Adrenal gland (tissue), 12 donors: ENCODE measurements around the gene S100A7A. TPM values are rescaled to one million over a fixed set of nuclear protein-coding genes. Genes with fewer than 3 reads are reported as not detected.

Experiments
- DNase-seq, 7 donors: peaks; one replicate each; pipeline ENCODE4 v3.0.0-alpha.2; 2019 to 2020
- H3K27ac ChIP-seq, 5 donors: fragments of 200-600 bp; sonication (generic) in 4 of 5; 1 replicate in 3 of 5; 2 replicates in 2 of 5; pipeline versions ENCODE4 v1.5.1 to v1.8.0; 2016 to 2020; ENCODE audit warnings: mild to moderate bottlenecking in 1 of 5
- H3K27me3 ChIP-seq: fragments of 200-600 bp; 2 replicates; pipeline ENCODE4 v1.8.0; 2021
- H3K36me3 ChIP-seq, 2 donors: fragments of 200-600 bp; replicated peaks in 1 of 2; 1 replicate in 1 of 2; 2 replicates in 1 of 2; pipeline versions ENCODE4 v1.5.1 to v1.8.0; 2018 to 2022
- H3K4me1 ChIP-seq, 2 donors: fragments of 200-600 bp; replicated peaks in 1 of 2; 1 replicate in 1 of 2; 2 replicates in 1 of 2; pipeline versions ENCODE4 v1.5.1 to v1.8.0; 2018 to 2021
- H3K4me3 ChIP-seq, 4 donors: fragments of 200-600 bp; sonication (generic) in 3 of 4; one replicate each; pipeline ENCODE4 v1.5.1; 2016 to 2018
- H3K9me3 ChIP-seq, 3 donors: fragments of 200-600 bp; sonication (generic) in 1 of 3; replicated peaks in 1 of 3; 1 replicate in 2 of 3; 2 replicates in 1 of 3; pipeline versions ENCODE4 v1.5.1 to v1.8.0; 2016 to 2021
- POLR2A ChIP-seq, 2 donors: fragments of 450-650 bp; IDR thresholded peaks; one replicate each; pipeline ENCODE4 v1.6.1; 2017; ENCODE audit warnings: antibody characterized with exemption in 2 of 2, mild to moderate bottlenecking in 2 of 2, moderate library complexity in 1 of 2
- WGBS, 4 donors: extraction: QIAGEN DNeasy Blood & Tissue Kit in 2 of 4; methylation state at CpG; one replicate each; pipeline versions ENCODE4 v1.1.5 to v1.1.7; 2013 to 2017; 5-methylcytosine and 5-hydroxymethylcytosine counted together
- intact Hi-C, 2 donors: fragments of 100-400 bp; cut with DNase I; formaldehyde crosslinking; loops; one replicate each; pipeline versions ENCODE4 v1.14.1 to v1.15.0; 2022 to 2023
- polyA plus RNA-seq, 3 donors: library from polyadenylated mRNA; stranded (reverse); fragments of 200-250 nt in 2 of 3; fragments of 350-450 nt in 1 of 3; fragmentation: Illumina TruSeq in 1 of 3; extraction: RNeasy Lipid Tissue Mini Kit (QIAGEN cat#74804) in 1 of 3; gene quantifications; one replicate each; pipeline ENCODE4 v1.2.3, GENCODE V29; 2013 to 2014
- total RNA-seq, 9 donors: library from RNA; depleted of rRNA in 4 of 9; stranded (reverse); fragments of >200 nt in 4 of 9; fragments of 120-200 nt in 1 of 9; fragmentation: NEBNext Ultra II Directional in 1 of 9; extraction: Animal tissue kit (Norgen Biotek cat#: 25700) in 1 of 9; gene quantifications; one replicate each; pipeline versions ENCODE4 v1.1.0 to v1.2.4, GENCODE V29; 2013 to 2023
- TF ChIP-seq, protein P1 (sequence below), 6 experiments: fragments of 450-650 bp in 4 of 6; fragments of 200-600 bp in 2 of 6; sonication (generic) in 1 of 6; IDR thresholded peaks; 1 replicate in 5 of 6; 2 replicates in 1 of 6; pipeline versions ENCODE4 v1.5.1 to v1.8.0; 2016 to 2021; ENCODE audit warnings: antibody characterized with exemption in 6 of 6, mild to moderate bottlenecking in 2 of 6, moderate library complexity in 1 of 6
- donor health status: healthy with polysubstance abuse.
- donor health status: Bipolar disorder and iron deficiency.
- donor health status: DM: yes; HTN: yes; CAD: no.
- donor health status: DM: no; HTN: no; CAD: no.
- donor health status: DM: no; HTN: no; CAD: no.
- donor health status: DM: yes; HTN: yes; CAD: no.

The S100A7A gene
- total and polyA plus RNA-seq, 12 donors, result not detected

DNA sequence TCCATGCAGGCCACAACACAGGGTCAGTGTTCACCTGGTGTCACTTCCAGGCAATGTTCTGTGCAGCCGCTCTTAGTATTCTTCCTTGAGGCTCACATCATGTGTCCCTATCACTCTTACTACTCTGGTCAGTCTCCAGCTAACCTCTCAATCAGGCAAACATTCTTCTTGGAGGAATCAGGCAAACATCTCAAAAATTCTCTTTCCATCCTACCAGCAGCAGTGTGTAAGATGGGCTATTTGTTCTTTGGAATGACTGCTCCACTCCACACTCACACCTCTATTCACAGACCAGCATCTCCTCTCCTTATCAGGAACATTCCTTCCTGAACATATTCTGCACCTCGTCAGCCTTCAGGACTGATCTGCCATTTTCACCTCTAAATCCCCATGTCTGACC is 4.0 kb downstream of the S100A7A start:
- DNase-seq, result no peak
- intact Hi-C loops, result no loop called here
- H3K27me3 ChIP-seq, result no peaks in the 10 kb centered on the region
- no peak overlapping the region for H3K27ac ChIP-seq
- H3K4me3 ChIP-seq, result no peak overlapping the region
- no peak for TF ChIP-seq POLR2A (IDR thresholded peaks at IDR 0.05)
- TF ChIP-seq, protein P1, sequence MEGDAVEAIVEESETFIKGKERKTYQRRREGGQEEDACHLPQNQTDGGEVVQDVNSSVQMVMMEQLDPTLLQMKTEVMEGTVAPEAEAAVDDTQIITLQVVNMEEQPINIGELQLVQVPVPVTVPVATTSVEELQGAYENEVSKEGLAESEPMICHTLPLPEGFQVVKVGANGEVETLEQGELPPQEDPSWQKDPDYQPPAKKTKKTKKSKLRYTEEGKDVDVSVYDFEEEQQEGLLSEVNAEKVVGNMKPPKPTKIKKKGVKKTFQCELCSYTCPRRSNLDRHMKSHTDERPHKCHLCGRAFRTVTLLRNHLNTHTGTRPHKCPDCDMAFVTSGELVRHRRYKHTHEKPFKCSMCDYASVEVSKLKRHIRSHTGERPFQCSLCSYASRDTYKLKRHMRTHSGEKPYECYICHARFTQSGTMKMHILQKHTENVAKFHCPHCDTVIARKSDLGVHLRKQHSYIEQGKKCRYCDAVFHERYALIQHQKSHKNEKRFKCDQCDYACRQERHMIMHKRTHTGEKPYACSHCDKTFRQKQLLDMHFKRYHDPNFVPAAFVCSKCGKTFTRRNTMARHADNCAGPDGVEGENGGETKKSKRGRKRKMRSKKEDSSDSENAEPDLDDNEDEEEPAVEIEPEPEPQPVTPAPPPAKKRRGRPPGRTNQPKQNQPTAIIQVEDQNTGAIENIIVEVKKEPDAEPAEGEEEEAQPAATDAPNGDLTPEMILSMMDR (IDR thresholded peaks at IDR 0.05), result no peak
- no peaks in the 10 kb centered on the region for H3K4me1 ChIP-seq
- H3K9me3 ChIP-seq, result no peaks in the 10 kb centered on the region
- WGBS, 4 donors, result 67 to 80% (median 71%) methylated on average over 2 of the region's 2 CpGs
- H3K36me3 ChIP-seq, result no peaks in the 10 kb centered on the region

DNA sequence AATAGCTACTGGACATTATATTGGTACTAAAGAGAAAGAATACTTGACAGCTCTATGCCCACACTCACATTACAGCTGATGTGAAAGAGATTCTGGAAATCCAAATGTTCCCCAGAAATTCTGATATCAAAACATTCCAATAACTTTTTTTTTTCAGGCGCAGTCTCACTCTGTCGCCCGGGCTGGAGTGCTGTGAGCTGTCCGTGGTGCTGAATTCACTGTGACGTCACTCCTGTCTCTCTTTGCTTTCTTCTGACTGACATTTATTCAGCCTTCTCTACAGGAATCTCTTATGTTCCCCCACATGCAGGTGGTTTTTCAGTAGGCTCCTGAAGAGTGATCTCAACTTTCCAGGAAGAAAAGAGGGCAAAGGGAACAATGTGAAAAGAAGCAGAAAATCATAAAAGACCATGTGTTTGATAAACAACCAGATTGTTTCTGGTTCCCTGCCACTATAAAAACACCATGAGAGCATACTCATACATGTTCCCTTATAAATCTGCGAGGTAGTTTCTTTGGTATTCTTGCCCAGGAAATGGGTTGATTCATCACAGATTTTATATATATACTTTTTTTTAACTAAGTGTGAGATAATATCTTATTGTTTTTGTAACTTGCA is 6.2 kb downstream of the S100A7A start:
- H3K4me3 ChIP-seq, result no peak overlapping the region
- H3K4me1 ChIP-seq, result no peaks in the 10 kb centered on the region
- WGBS, 4 donors, result 3 to 8% (median 5%) methylated on average over 6 of the region's 6 CpGs
- no peaks in the 10 kb centered on the region for H3K36me3 ChIP-seq
- TF ChIP-seq, protein P1 (IDR thresholded peaks at IDR 0.05), result no peak
- TF ChIP-seq POLR2A (IDR thresholded peaks at IDR 0.05), result no peak
- no peaks in the 10 kb centered on the region for H3K9me3 ChIP-seq
- no peaks in the 10 kb centered on the region for H3K27me3 ChIP-seq
- H3K27ac ChIP-seq, result no peak overlapping the region
- intact Hi-C loops, result no loop called here
- DNase-seq, result peak; percentile 59 to 88 (median 78)

DNA sequence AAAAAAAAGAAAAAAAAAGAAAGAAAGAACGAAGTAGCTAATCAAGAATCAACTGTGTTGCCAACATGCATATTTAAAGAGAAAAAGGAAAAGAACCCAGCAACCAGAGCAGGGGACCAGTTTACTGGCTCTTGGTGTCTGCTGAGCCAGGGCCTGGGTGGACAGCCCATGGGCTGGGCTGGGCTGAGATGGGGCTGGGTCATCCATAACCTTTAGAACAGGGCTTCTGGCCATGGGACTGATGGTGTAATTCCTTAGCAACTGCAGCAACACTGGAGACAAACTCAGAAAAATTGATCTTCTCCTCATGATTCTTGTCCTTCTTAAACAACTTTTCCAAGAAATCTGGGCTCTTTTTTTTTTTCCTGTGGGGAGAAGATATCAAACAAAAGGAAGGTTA is 10.5 kb downstream of the S100A7A start:
- no peaks in the 10 kb centered on the region for H3K27me3 ChIP-seq
- H3K27ac ChIP-seq, result no peak overlapping the region
- H3K4me3 ChIP-seq, result no peak overlapping the region
- no peaks in the 10 kb centered on the region for H3K9me3 ChIP-seq
- DNase-seq, result no peak
- intact Hi-C loops, result no loop called here
- H3K4me1 ChIP-seq, result no peaks in the 10 kb centered on the region
- H3K36me3 ChIP-seq, result no peaks in the 10 kb centered on the region
- 17 to 47% (median 34%) methylated on average over 1 of the region's 1 CpG for WGBS, 4 donors
- TF ChIP-seq, protein P1 (IDR thresholded peaks at IDR 0.05), result no peak
- no peak for TF ChIP-seq POLR2A (IDR thresholded peaks at IDR 0.05)

DNA sequence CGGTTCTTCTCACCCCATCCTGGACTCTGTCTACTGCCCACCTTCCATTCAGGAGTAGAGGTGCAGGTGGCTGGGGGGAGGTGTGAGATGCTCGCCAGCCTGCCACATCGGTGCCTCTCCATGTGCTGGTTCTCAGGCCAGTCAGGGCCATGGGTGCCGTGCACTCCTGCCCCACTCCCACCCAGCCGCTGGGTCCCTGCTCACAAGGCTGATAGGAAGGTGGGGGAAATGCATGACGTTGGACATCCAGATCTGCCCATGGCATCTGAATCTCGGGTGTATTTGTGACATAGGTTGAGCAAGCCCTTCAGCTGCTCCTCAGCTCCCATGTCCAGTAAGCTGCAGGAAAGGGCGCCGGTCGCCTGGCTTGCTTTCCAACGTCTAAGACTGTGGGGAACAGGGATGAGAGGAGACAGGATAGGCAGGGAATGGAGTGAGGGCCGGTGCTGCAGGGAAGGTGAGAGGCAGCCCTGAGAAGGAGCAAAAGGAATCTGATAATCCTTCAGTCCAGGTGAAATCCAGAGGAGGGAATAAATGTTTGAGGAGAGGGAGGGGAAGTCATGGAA is 11.8 kb downstream of the S100A7A start:
- peaks cover 0 to 4% of the 10 kb centered on the region in 2 donors for H3K4me1 ChIP-seq
- TF ChIP-seq, protein P1 (IDR thresholded peaks at IDR 0.05), result no peak
- no peak for TF ChIP-seq POLR2A (IDR thresholded peaks at IDR 0.05)
- H3K9me3 ChIP-seq, result no peaks in the 10 kb centered on the region
- DNase-seq, result no peak
- no peak overlapping the region for H3K27ac ChIP-seq
- no peak overlapping the region for H3K4me3 ChIP-seq
- H3K27me3 ChIP-seq, result no peaks in the 10 kb centered on the region
- no peaks in the 10 kb centered on the region for H3K36me3 ChIP-seq
- 73 to 80% (median 76%) methylated on average over 10 to 12 of the region's 12 CpGs for WGBS, 4 donors
- intact Hi-C loops, result no loop called here
